Naive B cell (primary cell): ENCODE results near the gene FER. TPM values are rescaled to one million over a fixed set of nuclear protein-coding genes. Genes with fewer than 3 reads are reported as not detected.

Experiments used
- ATAC-seq, 2 donors: fragments of 150-1000 bp; cut with Tn5 transposase; 2 replicates each; pipeline ENCODE4 v1.10.0; 2021; ENCODE audit warnings: low read depth in 2 of 2, mild to moderate bottlenecking in 2 of 2, moderate library complexity in 2 of 2
- DNase-seq: peaks from one replicate; pipeline ENCODE4 v3.0.0; 2022
- H3K27ac Mint-ChIP-seq, 6 donors: one replicate each; pipeline ENCODE4 v1.8.0; 2020 to 2022; ENCODE audit warnings: mild to moderate bottlenecking in 6 of 6, mixed read lengths in 6 of 6, moderate library complexity in 5 of 6, inconsistent platforms in 2 of 6
- H3K27me3 Mint-ChIP-seq, 3 donors: one replicate each; pipeline ENCODE4 v1.8.0; 2021 to 2022; ENCODE audit warnings: mixed read lengths in 3 of 3, mild to moderate bottlenecking in 1 of 3
- H3K36me3 Mint-ChIP-seq, 2 donors: one replicate each; pipeline ENCODE4 v1.8.0; 2020 to 2022; ENCODE audit warnings: mixed read lengths in 2 of 2, inconsistent platforms in 1 of 2, mild to moderate bottlenecking in 1 of 2
- H3K4me1 Mint-ChIP-seq, 3 donors: one replicate each; pipeline ENCODE4 v1.8.0; 2020 to 2022; ENCODE audit warnings: mixed read lengths in 3 of 3, inconsistent platforms in 1 of 3, mild to moderate bottlenecking in 1 of 3, moderate library complexity in 1 of 3
- H3K4me3 Mint-ChIP-seq, 8 donors: one replicate each; pipeline ENCODE4 v1.8.0; 2020 to 2022; ENCODE audit warnings: mild to moderate bottlenecking in 8 of 8, mixed read lengths in 8 of 8, moderate library complexity in 8 of 8, inconsistent platforms in 2 of 8
- H3K9me3 Mint-ChIP-seq, 7 donors: one replicate each; pipeline ENCODE4 v1.8.0; 2020 to 2022; ENCODE audit warnings: mixed read lengths in 7 of 7, mild to moderate bottlenecking in 5 of 7, inconsistent platforms in 2 of 7, moderate library complexity in 1 of 7
- polyA plus RNA-seq, 6 donors: library from polyadenylated mRNA; unstranded; fragments of 300-500 nt; fragmentation: Illumina TruSeq; gene quantifications; one replicate each; pipeline ENCODE4 v1.2.3, GENCODE V29; 2021; ENCODE audit warnings: low read depth in 6 of 6

FER gene
- polyA plus RNA-seq, 6 donors from 2014 or later: 9.6 to 21.0 (median 17.2) TPM

DNA sequence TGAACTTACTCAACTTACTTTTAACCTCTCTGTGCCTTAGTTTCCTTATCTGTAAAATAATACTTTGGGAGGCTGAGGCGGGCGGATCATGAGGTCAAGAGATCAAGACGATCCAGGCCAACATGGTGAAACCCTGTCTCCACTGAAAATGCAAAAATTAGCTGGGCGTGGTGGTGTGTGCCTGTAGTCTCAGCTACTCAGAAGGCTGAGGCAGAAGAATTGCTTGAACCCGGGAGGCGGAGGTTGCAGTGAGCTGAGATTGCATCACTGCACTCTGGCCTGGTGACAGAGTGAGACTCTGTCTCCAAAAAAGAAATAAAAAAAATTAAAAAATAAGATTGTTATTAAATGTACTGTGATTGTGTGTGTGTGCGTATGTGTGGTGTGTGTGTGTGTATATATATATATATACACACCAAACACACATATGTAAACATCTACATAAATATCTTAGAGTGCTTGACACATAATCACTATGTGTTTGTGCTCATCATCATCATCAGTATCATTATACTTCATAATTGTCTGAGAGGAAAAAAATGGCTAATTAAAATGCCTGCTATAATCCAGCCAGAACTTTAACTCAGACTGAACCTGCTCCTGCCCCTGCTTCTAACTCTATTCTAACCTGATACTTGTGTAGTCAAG lies 312.8 kb downstream of the FER start:
- Mint-ChIP-seq H3K4me3 (no peak overlapping the region), H3K9me3 (no peaks in the 10 kb centered on the region), H3K27me3 (no peaks in the 10 kb centered on the region), H3K36me3 (no peaks in the 10 kb centered on the region), H3K27ac (no peak overlapping the region), H3K4me1 (no peaks in the 10 kb centered on the region)
- no peak for DNase-seq
- no peak for ATAC-seq

DNA sequence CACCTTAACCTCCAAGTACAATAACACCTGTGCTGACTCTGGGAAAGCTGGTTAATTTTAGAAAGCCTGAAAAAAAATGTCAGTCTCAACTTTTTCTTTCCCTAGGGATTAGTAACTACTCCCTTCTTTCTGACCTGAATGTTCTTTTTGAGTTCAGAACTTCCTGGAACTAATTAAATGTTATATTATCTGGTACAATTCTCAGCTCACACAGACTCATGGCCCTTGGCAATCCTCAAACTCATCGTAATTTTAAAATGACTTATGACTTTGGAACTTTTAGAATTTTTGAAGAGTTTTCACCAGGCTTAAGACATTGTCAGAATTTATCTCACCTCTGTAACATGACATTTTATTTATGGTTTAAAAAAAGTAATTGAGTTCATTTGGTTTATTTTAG lies 315.0 kb downstream of the FER start:
- ATAC-seq (no peak), DNase-seq (no peak)
- Mint-ChIP-seq H3K27ac (no peak overlapping the region), H3K9me3 (no peaks in the 10 kb centered on the region), H3K4me3 (no peak overlapping the region), H3K27me3 (no peaks in the 10 kb centered on the region), H3K4me1 (no peaks in the 10 kb centered on the region), H3K36me3 (no peaks in the 10 kb centered on the region)

DNA sequence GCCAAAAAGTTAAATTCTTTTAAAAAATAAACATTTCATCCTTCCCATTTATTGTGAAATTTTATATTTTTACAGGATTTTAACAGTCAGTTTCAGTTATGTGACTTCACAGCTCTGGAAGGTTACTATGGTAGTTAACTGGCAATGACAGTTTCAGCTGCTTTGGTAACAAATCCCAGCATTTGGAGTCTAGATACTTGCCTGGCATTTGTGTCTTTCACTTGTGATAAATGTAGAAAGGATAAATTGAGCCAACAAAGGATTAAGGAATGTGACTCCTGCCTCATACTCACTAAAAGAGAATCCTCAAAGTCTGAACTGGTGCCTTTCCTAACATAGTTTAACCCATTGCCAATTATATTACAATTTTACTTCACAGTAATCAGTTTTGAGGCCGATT lies 315.5 kb downstream of the FER start:
- Mint-ChIP-seq H3K27me3 (no peaks in the 10 kb centered on the region), H3K9me3 (no peaks in the 10 kb centered on the region), H3K36me3 (no peaks in the 10 kb centered on the region), H3K4me1 (no peaks in the 10 kb centered on the region), H3K27ac (no peak overlapping the region), H3K4me3 (no peak overlapping the region)
- DNase-seq: no peak
- no peak for ATAC-seq

DNA sequence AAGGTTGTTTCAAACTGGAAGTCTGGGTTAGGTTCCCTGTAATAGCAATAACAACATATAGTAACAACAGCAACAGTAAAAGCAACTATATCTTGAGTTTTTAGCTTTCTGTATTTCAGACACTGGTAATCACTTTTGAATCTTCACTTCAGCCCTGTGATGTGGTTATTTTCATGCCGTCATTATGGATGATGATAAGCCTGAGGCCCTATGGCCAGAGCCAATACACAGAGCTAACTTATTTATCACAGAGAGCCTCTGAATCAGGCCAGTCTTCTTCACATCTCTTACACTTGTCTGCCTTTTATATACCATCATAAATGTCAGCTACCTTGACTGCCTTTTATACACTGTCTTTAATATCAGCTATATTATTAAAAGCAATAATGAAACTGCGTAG lies 329.0 kb downstream of the FER start:
- no peaks in the 10 kb centered on the region for H3K9me3 Mint-ChIP-seq
- no peak overlapping the region for H3K27ac Mint-ChIP-seq
- H3K27me3 Mint-ChIP-seq: no peaks in the 10 kb centered on the region
- no peaks in the 10 kb centered on the region for H3K4me1 Mint-ChIP-seq
- ATAC-seq: no peak
- H3K36me3 Mint-ChIP-seq: no peaks in the 10 kb centered on the region
- no peak for DNase-seq
- no peak overlapping the region for H3K4me3 Mint-ChIP-seq

DNA sequence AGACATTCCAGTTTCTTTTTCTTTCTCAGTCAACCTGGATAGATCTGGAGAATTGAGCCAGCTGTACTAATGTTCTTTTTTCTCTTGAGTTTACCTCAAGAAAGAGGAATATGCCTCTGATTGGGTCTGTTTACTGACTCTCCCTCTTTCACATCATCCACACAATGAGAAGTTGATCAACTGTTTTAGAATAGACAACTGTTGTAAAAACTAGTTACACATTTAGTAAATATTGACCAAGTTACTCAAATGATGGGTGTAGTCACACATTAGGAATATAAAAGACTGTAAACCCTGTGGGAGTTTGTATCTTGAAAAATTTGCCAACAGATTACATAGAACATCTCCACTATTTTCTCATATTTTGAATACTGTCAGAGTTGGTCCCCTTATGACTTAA lies 330.8 kb downstream of the FER start:
- Mint-ChIP-seq H3K9me3 (no peaks in the 10 kb centered on the region), H3K27ac (no peak overlapping the region), H3K36me3 (no peaks in the 10 kb centered on the region), H3K27me3 (no peaks in the 10 kb centered on the region), H3K4me3 (no peak overlapping the region), H3K4me1 (no peaks in the 10 kb centered on the region)
- DNase-seq: no peak
- no peak for ATAC-seq

DNA sequence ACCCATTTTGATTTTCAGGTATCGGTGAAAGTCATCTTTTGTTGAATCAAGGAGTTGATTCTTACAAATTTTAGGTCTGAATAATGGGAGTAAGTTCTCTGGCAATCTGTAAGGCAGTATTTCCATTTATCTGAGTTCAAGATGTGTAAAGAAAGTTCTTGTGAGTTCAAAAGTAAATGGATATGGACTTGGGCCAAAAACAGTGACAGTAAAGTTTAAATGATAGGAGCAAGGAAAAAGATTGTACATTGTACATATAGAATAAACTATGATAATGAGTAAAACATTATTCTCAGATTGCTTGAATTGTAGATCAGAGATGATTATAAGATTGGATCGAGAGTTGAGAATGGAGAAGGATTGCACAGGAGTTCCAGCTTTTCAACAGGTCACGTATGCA lies 332.8 kb downstream of the FER start:
- Mint-ChIP-seq H3K27ac (no peak overlapping the region), H3K4me1 (no peaks in the 10 kb centered on the region), H3K27me3 (no peaks in the 10 kb centered on the region), H3K4me3 (no peak overlapping the region), H3K36me3 (no peaks in the 10 kb centered on the region), H3K9me3 (no peaks in the 10 kb centered on the region)
- DNase-seq (no peak), ATAC-seq (no peak)

DNA sequence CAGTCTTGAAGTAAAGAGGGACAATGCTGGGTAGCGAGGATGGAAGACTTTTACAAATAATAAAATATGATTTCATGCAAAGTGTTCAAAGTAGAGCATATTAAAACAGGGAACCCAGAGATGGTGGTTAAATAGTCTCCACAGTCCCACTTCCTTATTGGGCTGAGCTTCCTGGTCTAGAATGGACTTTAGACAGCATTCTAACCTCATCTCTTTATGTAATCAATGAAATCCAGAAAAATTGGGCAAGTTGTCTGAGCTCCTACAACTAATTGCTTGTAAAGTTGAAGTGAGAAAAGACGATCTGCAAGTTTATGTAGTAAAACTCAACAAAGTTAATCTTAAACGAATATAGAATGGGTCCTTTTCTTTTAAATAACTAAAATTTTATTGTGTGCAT lies 333.2 kb downstream of the FER start:
- ATAC-seq (no peak), DNase-seq (no peak)
- Mint-ChIP-seq H3K36me3 (no peaks in the 10 kb centered on the region), H3K9me3 (no peaks in the 10 kb centered on the region), H3K27ac (no peak overlapping the region), H3K4me1 (no peaks in the 10 kb centered on the region), H3K27me3 (no peaks in the 10 kb centered on the region), H3K4me3 (no peak overlapping the region)

DNA sequence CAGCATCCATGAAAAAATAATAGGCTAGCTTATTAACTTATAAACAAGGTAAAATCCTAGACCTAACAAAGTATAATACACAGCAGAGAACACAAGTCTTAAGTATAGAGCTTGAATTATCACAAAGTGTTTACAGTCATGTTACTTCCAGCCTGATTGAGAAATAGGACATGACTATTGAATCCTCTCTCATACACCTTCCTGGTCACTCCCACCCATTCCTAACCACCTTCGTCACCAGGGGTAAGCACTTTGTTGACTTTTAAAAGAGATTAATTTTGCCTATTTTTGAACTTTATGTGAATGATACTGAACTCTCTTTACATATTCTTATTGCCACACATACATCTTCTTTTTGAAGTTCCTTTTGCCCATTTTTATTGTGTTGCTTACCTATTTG lies 336.2 kb downstream of the FER start:
- Mint-ChIP-seq H3K4me1 (no peaks in the 10 kb centered on the region), H3K36me3 (no peaks in the 10 kb centered on the region), H3K27ac (peak overlapping the region in 1 of 6 donors; percentile 31), H3K4me3 (no peak overlapping the region), H3K27me3 (no peaks in the 10 kb centered on the region), H3K9me3 (no peaks in the 10 kb centered on the region)
- DNase-seq: no peak
- ATAC-seq: no peak

DNA sequence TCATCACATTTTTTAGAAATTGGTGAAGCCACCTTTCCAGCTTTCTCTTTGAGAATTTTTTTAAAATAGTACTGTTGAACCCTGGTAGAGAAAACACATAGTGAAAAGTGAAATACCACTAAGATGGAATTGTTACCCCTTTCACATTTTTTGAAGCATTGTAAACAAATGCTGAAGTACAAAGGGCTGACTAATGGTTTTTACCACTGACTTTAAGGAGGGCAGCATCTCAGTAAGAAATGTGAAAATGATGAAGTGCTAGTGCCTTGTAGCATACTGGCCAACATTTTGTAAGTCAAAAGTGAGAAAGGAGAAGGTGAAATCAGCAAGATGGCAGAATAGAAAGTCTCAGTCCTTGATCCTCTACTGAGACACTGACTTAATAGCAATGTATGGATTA lies 341.5 kb downstream of the FER start:
- DNase-seq (no peak), ATAC-seq (no peak)
- Mint-ChIP-seq H3K36me3 (peaks cover 0 to 17% of the 10 kb centered on the region in 2 donors), H3K4me3 (no peak overlapping the region), H3K27me3 (no peaks in the 10 kb centered on the region), H3K9me3 (peaks cover 0 to 3% (median 0%) of the 10 kb centered on the region in 7 donors), H3K4me1 (no peaks in the 10 kb centered on the region), H3K27ac (peak overlapping the region in 1 of 6 donors; percentile 2)

DNA sequence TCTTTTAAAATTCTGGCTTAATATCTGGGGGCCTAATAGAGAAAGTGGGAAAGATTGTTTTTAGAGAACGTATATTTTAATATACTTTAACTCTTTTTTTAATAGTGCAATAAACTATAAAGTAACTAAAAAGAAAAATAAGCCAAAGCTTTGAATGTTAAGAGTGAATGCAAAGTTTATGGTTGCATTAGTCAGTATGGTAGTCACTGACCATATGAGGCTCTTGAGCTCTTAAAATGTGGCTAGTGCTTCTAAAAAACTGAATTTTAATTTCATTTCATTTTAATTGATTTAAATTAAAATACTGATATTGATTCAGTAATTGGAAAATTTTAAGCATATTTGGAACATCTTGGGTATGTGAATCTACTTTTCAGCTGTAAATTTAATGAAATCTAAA lies 351.4 kb downstream of the FER start:
- no peak overlapping the region for H3K4me3 Mint-ChIP-seq
- H3K36me3 Mint-ChIP-seq: no peaks in the 10 kb centered on the region
- H3K27me3 Mint-ChIP-seq: no peaks in the 10 kb centered on the region
- no peak overlapping the region for H3K27ac Mint-ChIP-seq
- H3K9me3 Mint-ChIP-seq: no peaks in the 10 kb centered on the region
- H3K4me1 Mint-ChIP-seq: no peaks in the 10 kb centered on the region
- ATAC-seq: no peak
- DNase-seq: no peak

DNA sequence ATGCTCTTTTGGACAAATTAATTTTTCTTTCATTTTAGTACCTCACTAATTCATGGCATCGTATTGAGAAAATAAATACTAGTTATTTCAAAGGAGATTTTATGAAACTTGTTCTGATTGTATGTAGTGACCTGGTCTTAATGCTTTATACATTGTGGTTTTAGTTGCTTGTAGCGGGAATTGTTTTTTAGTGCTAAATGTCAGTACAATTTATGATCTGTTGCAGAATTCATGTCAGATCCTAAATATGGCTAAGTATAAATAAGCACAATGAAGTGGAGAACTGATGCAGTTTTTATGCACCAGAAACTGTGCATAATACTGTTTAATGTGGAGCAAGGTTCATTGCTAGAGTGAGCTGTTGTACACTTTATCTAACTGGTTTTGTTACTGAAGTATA lies 353.3 kb downstream of the FER start:
- Mint-ChIP-seq H3K4me1 (no peaks in the 10 kb centered on the region), H3K27me3 (no peaks in the 10 kb centered on the region), H3K36me3 (no peaks in the 10 kb centered on the region), H3K9me3 (no peaks in the 10 kb centered on the region), H3K27ac (no peak overlapping the region), H3K4me3 (no peak overlapping the region)
- ATAC-seq (no peak), DNase-seq (no peak)

DNA sequence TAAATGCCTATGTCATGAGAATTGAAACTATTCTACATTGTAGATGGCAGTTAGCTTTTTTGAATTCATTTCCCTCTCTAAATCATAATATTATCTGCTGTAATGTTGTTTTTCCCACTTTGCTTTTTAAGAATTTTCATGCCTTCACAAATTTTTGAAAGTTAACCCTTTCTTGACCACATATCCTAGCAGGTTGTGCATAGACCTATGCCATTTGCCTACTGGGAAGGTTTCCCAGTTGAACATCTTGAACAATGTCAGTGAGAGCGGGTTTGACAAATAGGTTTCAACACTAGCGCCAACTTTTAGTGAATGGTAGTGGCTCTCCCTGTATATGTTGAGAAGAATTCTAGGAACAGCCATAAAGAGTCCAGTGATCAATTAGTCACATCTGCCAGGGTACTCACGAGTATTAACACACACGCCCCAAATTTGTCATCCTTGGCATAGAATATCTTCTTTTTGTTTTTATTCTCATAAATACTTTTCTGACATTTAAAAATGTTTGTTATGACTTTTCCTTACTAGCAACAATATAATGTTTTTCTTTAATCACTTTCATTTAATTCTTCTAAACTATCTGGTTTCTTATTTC lies 354.5 kb downstream of the FER start:
- H3K27me3 Mint-ChIP-seq: no peaks in the 10 kb centered on the region
- H3K9me3 Mint-ChIP-seq: no peaks in the 10 kb centered on the region
- H3K4me1 Mint-ChIP-seq: no peaks in the 10 kb centered on the region
- DNase-seq: no peak
- H3K27ac Mint-ChIP-seq: peak overlapping the region in 1 of 6 donors; percentile 69
- H3K4me3 Mint-ChIP-seq: no peak overlapping the region
- ATAC-seq: no peak
- no peaks in the 10 kb centered on the region for H3K36me3 Mint-ChIP-seq

DNA sequence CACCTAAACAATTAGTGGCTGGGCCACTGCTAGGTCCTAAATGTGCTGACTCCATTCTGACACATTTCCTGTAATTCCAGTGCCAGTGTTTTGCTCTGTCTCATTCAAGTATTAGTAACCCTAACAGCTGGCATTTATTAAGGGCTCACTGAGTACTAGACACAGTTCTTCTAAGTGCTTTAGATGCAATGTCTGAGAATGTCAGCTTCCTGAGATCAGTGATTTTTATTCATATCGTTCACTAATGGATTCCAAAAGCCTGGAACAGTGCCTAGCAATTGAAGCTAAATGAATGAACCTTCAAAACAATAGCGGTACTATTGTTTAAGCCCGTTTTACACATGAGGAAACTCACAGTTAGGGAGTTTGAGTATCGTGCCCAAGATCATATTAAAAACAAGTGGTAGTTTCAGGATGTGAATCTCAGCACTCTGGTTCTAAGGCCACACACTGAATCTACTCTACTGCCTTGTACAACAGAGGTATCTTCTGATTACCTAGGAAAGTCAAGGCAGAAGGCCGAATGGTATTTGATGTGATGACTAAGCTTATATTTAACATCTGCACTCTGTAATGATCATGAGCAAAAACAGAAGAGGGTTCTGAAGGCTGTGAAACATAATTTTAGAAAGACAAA lies 358.1 kb downstream of the FER start:
- Mint-ChIP-seq H3K27me3 (no peaks in the 10 kb centered on the region), H3K27ac (no peak overlapping the region), H3K4me1 (no peaks in the 10 kb centered on the region), H3K4me3 (no peak overlapping the region), H3K36me3 (peaks cover 0 to 14% of the 10 kb centered on the region in 2 donors), H3K9me3 (peaks cover 0 to 5% (median 0%) of the 10 kb centered on the region in 7 donors)
- ATAC-seq (no peak), DNase-seq (no peak)

DNA sequence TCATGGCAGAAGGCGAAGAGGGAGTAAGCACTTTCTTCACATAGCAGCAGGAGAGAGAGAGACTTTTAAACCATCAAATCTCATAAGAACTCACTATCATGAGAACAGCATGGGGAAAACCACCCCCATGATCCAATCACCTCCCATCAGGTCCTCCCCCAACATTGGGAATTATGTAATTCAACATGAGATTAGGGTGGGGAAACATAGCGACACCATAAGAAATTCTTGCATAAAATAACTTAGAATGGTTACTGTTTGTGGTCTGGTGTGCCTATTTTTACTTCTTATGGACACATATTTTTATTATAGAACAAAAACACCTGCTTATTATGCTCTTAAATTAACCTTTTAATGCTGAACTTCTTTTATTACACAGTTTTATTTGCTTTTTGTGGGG lies 364.0 kb downstream of the FER start:
- Mint-ChIP-seq H3K27me3 (no peaks in the 10 kb centered on the region), H3K36me3 (peaks cover 0 to 14% of the 10 kb centered on the region in 2 donors), H3K4me3 (no peak overlapping the region), H3K4me1 (no peaks in the 10 kb centered on the region), H3K27ac (no peak overlapping the region), H3K9me3 (peaks cover 0 to 5% (median 0%) of the 10 kb centered on the region in 7 donors)
- no peak for ATAC-seq
- DNase-seq: no peak
